Mammary epithelial cell (primary cell): ENCODE measurements around the gene TMTC4.

Experiments used
- EZH2 ChIP-seq: IDR thresholded peaks from 2 replicates; pipeline ENCODE4 v1.6.1; 2012; ENCODE audit warnings: low read length, inconsistent platforms, borderline replicate concordance
- TF ChIP-seq, protein P1 (sequence below), 2 donors: IDR thresholded peaks in 1 of 2; conservative IDR thresholded peaks in 1 of 2; 2 replicates each; pipeline ENCODE4 v1.5.1; 2011 to 2012; ENCODE audit warnings: inconsistent platforms in 2 of 2, low read length in 2 of 2, mild to moderate bottlenecking in 2 of 2, control low read depth in 1 of 2, low read depth in 1 of 2; ENCODE audit not compliant: insufficient read depth in 1 of 2; ENCODE audit errors: extremely low read depth in 1 of 2

DNA sequence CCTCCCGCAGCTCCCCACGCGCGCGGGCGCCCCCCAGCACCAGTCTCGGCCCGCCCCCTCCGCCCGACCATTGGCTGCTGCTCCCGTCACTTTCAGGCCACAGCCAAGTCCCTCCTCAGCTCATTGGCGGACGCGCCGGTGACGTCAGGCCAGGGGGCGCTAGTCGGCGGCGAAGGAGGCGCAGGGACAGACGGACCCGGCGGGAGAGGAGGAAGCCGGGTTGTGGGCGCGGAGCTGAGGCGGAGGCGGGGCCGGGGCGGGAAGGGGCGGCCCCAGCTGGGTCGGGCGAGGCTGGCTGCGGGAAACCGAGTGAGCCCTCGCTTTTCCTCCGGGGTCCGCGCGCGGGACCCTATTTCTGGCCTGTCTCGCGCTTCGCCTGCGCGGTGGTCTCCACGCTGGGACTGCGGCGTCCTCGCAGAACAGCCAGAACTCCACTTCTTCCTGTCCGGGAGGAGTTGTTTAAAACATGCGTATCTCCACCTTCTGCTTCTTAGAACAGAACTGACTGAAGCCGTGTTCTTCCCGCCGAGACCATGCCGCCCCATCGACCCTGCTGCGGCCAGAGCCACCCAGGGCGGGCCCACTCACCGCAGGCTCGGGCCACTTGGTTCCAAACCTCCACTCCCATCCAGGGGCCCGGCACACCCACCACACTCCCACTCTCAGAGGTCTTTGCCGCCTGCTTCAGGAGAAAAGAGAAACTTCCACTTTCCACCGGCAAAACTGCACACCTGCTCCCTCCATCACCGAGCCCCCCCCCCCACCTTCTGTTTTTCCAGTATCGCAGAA, 471 bp upstream of the TMTC4 start:
- TF ChIP-seq, protein P1, sequence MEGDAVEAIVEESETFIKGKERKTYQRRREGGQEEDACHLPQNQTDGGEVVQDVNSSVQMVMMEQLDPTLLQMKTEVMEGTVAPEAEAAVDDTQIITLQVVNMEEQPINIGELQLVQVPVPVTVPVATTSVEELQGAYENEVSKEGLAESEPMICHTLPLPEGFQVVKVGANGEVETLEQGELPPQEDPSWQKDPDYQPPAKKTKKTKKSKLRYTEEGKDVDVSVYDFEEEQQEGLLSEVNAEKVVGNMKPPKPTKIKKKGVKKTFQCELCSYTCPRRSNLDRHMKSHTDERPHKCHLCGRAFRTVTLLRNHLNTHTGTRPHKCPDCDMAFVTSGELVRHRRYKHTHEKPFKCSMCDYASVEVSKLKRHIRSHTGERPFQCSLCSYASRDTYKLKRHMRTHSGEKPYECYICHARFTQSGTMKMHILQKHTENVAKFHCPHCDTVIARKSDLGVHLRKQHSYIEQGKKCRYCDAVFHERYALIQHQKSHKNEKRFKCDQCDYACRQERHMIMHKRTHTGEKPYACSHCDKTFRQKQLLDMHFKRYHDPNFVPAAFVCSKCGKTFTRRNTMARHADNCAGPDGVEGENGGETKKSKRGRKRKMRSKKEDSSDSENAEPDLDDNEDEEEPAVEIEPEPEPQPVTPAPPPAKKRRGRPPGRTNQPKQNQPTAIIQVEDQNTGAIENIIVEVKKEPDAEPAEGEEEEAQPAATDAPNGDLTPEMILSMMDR (conservative IDR thresholded peaks at IDR 0.05 in 1 of 2, IDR thresholded peaks at IDR 0.05 in 1 of 2; ENCODE audit: extremely low read depth in 1 of 2, insufficient read depth in 1 of 2, low read depth in 1 of 2, low read length in 2 of 2): peak in 1 of 2 donors; percentile 52
- TF ChIP-seq EZH2: no peak
